OCI-LY3 (cell line): Measurements from ENCODE around the gene MACROD1.

ENCODE experiments used
- H2AFZ ChIP-seq: fragments of 200-600, 300-600 bp; shearing (Covaris generic); 2 replicates; pipeline ENCODE4 v1.6.0; 2014; ENCODE audit warnings: antibody characterized with exemption, low read depth, low read length
- H3K27ac ChIP-seq: fragments of 200-600, 300-600 bp; sonication (generic); 2 replicates; pipeline ENCODE4 v1.5.1; 2014; ENCODE audit warnings: mild to moderate bottlenecking, low read length, moderate library complexity, mixed read lengths
- H3K27me3 ChIP-seq: fragments of 200-600, 300-600 bp; sonication (generic); 2 replicates; pipeline ENCODE4 v1.6.1; 2014; ENCODE audit warnings: low read depth, low read length, mixed read lengths
- H3K36me3 ChIP-seq: fragments of 200-600, 300-600 bp; sonication (generic); replicated peaks from 2 replicates; pipeline ENCODE3; 2014; ENCODE audit warnings: low read depth, low read length, mixed read lengths
- H3K4me1 ChIP-seq: fragments of 300-600, 200-600 bp; sonication (generic); 2 replicates; pipeline ENCODE4 v1.6.1; 2014; ENCODE audit warnings: low read length, mixed read lengths
- H3K4me2 ChIP-seq: fragments of 200-600, 300-600 bp; sonication (generic); 2 replicates; pipeline ENCODE4 v1.6.1; 2014; ENCODE audit warnings: low read length, mixed read lengths
- H3K4me3 ChIP-seq: fragments of 300-600, 200-600 bp; sonication (generic); 2 replicates; pipeline ENCODE4 v1.5.1; 2014; ENCODE audit warnings: antibody characterized with exemption, mild to moderate bottlenecking, low read length, moderate library complexity
- H3K79me2 ChIP-seq: fragments of 300-600, 200-600 bp; shearing (Covaris generic); 2 replicates; pipeline ENCODE4 v1.6.1; 2014; ENCODE audit warnings: mild to moderate bottlenecking, low read length, mixed read lengths
- H3K9ac ChIP-seq: fragments of 300-600, 200-600 bp; shearing (Covaris generic); 2 replicates; pipeline ENCODE4 v1.6.0; 2014; ENCODE audit warnings: mild to moderate bottlenecking, low read length, moderate library complexity
- H3K9me3 ChIP-seq: fragments of 200-600, 300-600 bp; shearing (Covaris generic); 2 replicates; pipeline ENCODE4 v1.6.1; 2014; ENCODE audit warnings: low read length, mixed read lengths; ENCODE audit not compliant: insufficient read depth
- H4K20me1 ChIP-seq: fragments of 200-600, 300-600 bp; sonication (generic); 2 replicates; pipeline ENCODE4 v1.6.1; 2016; ENCODE audit warnings: low read length, mixed read lengths; ENCODE audit not compliant: insufficient read depth
- EZH2phosphoT487 ChIP-seq: fragments of 200-600 bp; shearing (Covaris generic); IDR thresholded peaks from 2 replicates; pipeline ENCODE4 v1.6.1; 2018; ENCODE audit warnings: antibody characterized with exemption, mixed run types, low read depth
- TF ChIP-seq, protein P1 (sequence below): fragments of 200-600, 300-600 bp; sonication (generic); IDR thresholded peaks from 2 replicates; pipeline ENCODE4 v1.5.1; 2014; ENCODE audit warnings: antibody characterized with exemption, low read length, low read depth

Gene MACROD1

DNA sequence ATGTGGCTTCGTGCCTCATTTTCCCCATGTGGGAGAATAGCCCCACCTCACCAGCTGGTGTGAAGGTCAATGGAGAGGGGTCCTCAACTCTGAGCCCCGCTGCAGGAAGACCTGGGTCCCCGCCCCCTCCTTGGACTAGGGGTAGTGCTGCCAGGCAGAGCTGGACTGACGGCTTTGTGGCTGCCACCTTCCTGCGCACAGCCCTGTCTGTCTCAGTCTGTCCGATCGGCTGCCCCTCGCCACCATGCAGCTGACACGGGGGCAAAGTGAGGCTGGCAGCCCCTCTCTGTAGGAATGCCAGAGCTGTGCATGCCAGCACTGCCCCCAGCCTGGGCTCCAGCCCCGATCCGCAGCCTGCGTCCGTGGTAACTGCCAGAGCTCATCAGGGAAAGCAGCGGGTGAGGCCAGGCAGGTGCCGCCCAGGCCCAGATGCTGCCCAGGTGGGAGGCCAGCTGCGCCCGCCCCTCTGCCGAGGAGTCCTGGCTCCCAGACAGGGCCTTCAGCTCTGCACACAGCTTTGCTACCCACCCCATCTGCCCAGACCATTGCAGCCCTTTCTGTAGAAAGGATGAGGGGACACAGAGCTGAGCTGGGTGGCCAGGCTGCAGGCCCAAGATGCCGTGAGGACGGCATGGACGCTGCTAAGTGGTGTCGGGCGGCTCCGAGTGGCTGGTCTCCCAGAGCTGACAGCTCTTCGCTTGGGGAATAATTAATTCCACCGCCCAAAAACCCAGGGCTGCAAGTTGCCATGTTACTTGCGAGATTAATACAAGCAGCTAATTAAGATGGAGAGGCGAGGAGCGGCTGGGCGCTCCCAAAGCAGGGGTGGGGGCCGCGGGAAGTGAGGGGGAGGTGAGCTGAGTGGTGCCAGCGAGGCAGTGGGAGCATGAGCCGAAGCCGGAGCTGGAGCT lies 149.7 kb downstream of the MACROD1 start:
- H2AFZ ChIP-seq, result no peak overlapping the region
- no peaks in the 10 kb centered on the region for H4K20me1 ChIP-seq
- H3K9me3 ChIP-seq, result no peaks in the 10 kb centered on the region
- no peak overlapping the region for H3K4me2 ChIP-seq
- H3K4me3 ChIP-seq, result no peak overlapping the region
- TF ChIP-seq, protein P1, sequence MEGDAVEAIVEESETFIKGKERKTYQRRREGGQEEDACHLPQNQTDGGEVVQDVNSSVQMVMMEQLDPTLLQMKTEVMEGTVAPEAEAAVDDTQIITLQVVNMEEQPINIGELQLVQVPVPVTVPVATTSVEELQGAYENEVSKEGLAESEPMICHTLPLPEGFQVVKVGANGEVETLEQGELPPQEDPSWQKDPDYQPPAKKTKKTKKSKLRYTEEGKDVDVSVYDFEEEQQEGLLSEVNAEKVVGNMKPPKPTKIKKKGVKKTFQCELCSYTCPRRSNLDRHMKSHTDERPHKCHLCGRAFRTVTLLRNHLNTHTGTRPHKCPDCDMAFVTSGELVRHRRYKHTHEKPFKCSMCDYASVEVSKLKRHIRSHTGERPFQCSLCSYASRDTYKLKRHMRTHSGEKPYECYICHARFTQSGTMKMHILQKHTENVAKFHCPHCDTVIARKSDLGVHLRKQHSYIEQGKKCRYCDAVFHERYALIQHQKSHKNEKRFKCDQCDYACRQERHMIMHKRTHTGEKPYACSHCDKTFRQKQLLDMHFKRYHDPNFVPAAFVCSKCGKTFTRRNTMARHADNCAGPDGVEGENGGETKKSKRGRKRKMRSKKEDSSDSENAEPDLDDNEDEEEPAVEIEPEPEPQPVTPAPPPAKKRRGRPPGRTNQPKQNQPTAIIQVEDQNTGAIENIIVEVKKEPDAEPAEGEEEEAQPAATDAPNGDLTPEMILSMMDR, result no peak
- TF ChIP-seq EZH2phosphoT487, result no peak
- no peaks in the 10 kb centered on the region; the same call in 1 of the 2 replicates for H3K27me3 ChIP-seq
- H3K79me2 ChIP-seq, result no peaks in the 10 kb centered on the region
- no peaks in the 10 kb centered on the region for H3K4me1 ChIP-seq
- no peak overlapping the region for H3K9ac ChIP-seq
- no peaks in the 10 kb centered on the region for H3K36me3 ChIP-seq
- no peak overlapping the region for H3K27ac ChIP-seq

DNA sequence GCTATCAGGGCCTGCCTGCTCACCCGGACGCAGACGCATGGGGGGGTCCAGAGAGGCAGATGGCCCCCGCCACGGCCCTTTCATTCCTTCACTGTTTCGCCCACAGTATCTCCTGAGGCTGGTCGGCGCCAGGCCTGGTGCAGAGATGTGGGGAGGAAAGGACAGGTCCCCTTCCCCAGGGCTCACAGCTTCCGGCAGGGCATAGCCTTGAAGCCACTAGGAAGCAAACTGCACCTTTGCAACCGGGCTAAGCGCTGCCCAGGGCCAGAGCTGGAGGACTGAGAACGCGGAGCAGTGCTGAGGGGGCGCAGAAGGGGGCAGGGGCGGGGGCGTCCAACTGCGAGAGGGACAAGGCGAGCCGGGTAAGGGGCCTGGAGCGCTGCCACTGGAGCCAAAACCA lies 150.4 kb downstream of the MACROD1 start:
- no peak overlapping the region for H3K27ac ChIP-seq
- no peaks in the 10 kb centered on the region; the same call in 1 of the 2 replicates for H3K9me3 ChIP-seq
- no peak overlapping the region for H3K4me2 ChIP-seq
- TF ChIP-seq, protein P1, result no peak
- no peak for TF ChIP-seq EZH2phosphoT487
- H3K9ac ChIP-seq, result no peak overlapping the region
- H3K79me2 ChIP-seq, result no peaks in the 10 kb centered on the region
- no peak overlapping the region for H2AFZ ChIP-seq
- H3K36me3 ChIP-seq, result no peaks in the 10 kb centered on the region
- no peaks in the 10 kb centered on the region for H3K4me1 ChIP-seq
- H3K27me3 ChIP-seq, result no peaks in the 10 kb centered on the region; the same call in 1 of the 2 replicates
- no peak overlapping the region for H3K4me3 ChIP-seq
- no peaks in the 10 kb centered on the region for H4K20me1 ChIP-seq

DNA sequence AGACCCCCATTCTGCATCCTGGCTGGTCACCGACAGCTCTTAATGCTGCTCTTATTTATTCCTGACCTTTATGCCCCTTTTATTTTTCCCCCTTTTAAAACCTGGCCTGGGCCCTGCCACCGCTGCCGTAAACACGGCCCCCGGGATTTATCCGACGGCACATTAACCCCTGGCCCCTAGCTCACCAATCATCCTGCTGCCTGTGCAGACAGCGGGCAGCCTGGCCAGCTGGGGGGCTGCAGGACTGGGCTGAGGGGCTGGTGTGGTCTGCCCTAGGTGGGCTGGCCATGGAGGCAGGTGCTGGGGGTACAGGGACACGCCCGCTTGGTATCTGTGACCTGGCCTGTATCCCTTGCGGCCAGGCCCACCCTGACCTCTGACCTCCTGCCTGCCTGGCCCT lies 151.6 kb downstream of the MACROD1 start:
- Histone ChIP-seq H3K79me2 (no peaks in the 10 kb centered on the region), H3K27me3 (no peaks in the 10 kb centered on the region), H3K4me2 (no peak overlapping the region), H3K4me1 (no peaks in the 10 kb centered on the region), H3K36me3 (no peaks in the 10 kb centered on the region), H3K4me3 (no peak overlapping the region), H3K27ac (no peak overlapping the region), H3K9ac (no peak overlapping the region), H4K20me1 (no peaks in the 10 kb centered on the region), H3K9me3 (peaks cover 6% of the 10 kb centered on the region; the same call in 1 of the 2 replicates), H2AFZ (no peak overlapping the region)
- TF ChIP-seq, protein P1, result no peak
- TF ChIP-seq EZH2phosphoT487, result no peak

DNA sequence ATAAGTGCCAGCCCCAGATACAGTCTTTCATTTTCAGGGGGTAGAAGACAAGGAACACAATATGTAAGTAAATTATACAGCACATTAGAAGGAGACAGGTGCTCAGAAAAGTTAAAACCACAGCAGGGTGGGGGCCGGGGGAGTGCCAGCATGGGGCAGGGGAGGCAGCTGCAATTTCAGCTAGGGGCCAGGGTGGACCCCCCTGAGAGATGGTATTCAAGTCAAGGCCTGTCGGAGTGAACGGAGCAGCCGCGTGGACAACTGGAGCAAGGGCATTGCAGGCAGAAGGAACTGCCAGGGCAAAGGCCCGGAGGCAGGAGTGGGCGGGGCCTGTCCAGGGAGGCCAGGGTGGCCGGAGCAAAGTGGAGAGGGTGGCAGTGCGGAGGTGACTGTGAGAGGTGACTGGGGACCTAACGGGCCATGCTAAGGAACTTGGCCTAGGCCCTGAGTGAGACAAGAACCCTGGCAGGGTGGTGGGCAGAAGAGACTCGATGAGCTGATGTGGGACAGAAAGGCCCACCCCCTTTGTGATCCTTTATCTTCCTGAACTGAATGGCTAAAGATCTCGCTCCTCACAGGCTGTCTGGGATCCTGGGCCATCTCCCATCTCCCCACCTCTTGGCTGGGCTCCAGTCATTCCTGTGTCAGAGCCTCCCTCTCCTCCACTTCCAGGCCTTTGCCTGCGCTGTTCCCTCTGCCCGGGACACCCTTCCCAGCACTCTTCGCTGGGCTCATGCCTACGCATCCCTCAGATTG lies 152.6 kb downstream of the MACROD1 start:
- no peak overlapping the region for H2AFZ ChIP-seq
- H3K36me3 ChIP-seq, result no peaks in the 10 kb centered on the region
- H4K20me1 ChIP-seq, result no peaks in the 10 kb centered on the region
- H3K27me3 ChIP-seq, result no peaks in the 10 kb centered on the region
- H3K9me3 ChIP-seq, result peaks cover 6% of the 10 kb centered on the region; the same call in 1 of the 2 replicates
- no peaks in the 10 kb centered on the region for H3K79me2 ChIP-seq
- H3K4me1 ChIP-seq, result no peaks in the 10 kb centered on the region
- no peak overlapping the region for H3K4me3 ChIP-seq
- TF ChIP-seq EZH2phosphoT487, result no peak
- TF ChIP-seq, protein P1, result no peak
- H3K27ac ChIP-seq, result no peak overlapping the region
- no peak overlapping the region for H3K4me2 ChIP-seq
- no peak overlapping the region for H3K9ac ChIP-seq
